Liver (tissue), 9 donors: ENCODE data around the gene MTRF1L. TPM values are rescaled to one million over a fixed set of nuclear protein-coding genes. Genes with fewer than 3 reads are reported as not detected.

Experiments
- DNase-seq: peaks from one replicate; pipeline ENCODE4 v3.0.0-alpha.2; 2017; ENCODE audit warnings: low spot score
- H3K27ac ChIP-seq, 2 donors: one replicate each; pipeline ENCODE4 v1.7.0; 2013; ENCODE audit warnings: inconsistent platforms in 2 of 2, low read length in 2 of 2, control low read depth in 1 of 2, low read depth in 1 of 2, mild to moderate bottlenecking in 1 of 2
- H3K27me3 ChIP-seq, 4 donors: one replicate each; pipeline versions ENCODE4 v1.6.1 to v1.7.0; 2013; ENCODE audit warnings: low read length in 3 of 4, inconsistent platforms in 1 of 4, mild to moderate bottlenecking in 1 of 4, moderate library complexity in 1 of 4; ENCODE audit not compliant: control insufficient read depth in 4 of 4, insufficient read depth in 4 of 4
- H3K36me3 ChIP-seq, 4 donors: one replicate each; pipeline versions ENCODE4 v1.6.1 to v1.7.0; 2013; ENCODE audit warnings: low read length in 3 of 4, mild to moderate bottlenecking in 3 of 4, low read depth in 1 of 4, moderate library complexity in 1 of 4; ENCODE audit not compliant: control insufficient read depth in 4 of 4, insufficient read depth in 3 of 4
- H3K4me1 ChIP-seq, 4 donors: one replicate each; pipeline versions ENCODE4 v1.6.1 to v1.7.0; 2013; ENCODE audit warnings: low read length in 3 of 4, mild to moderate bottlenecking in 3 of 4, moderate library complexity in 1 of 4; ENCODE audit not compliant: control insufficient read depth in 4 of 4, insufficient read depth in 4 of 4
- H3K4me3 ChIP-seq, 3 donors: one replicate each; pipeline versions ENCODE4 v1.6.1 to v1.7.0; 2013; ENCODE audit warnings: low read length in 3 of 3, control low read depth in 1 of 3, low read depth in 1 of 3, mild to moderate bottlenecking in 1 of 3
- H3K9ac ChIP-seq, 2 donors: one replicate each; pipeline ENCODE4 v1.7.0; 2013; ENCODE audit warnings: low read length in 2 of 2, mild to moderate bottlenecking in 2 of 2, moderate library complexity in 2 of 2, control low read depth in 1 of 2, low read depth in 1 of 2
- H3K9me3 ChIP-seq, 4 donors: one replicate each; pipeline versions ENCODE4 v1.6.1 to v1.7.0; 2013; ENCODE audit warnings: low read length in 3 of 4; ENCODE audit not compliant: control insufficient read depth in 4 of 4
- CTCF ChIP-seq: fragments of 150-350 bp; IDR thresholded peaks from 2 replicates; pipeline ENCODE4 v1.5.1; 2017; ENCODE audit warnings: improper control_type of control experiment, low read depth, low read length; ENCODE audit not compliant: missing input control
- FOXA1 ChIP-seq: IDR thresholded peaks from 2 replicates; pipeline ENCODE4 v1.6.1; 2016; ENCODE audit warnings: antibody characterized with exemption
- FOXA2 ChIP-seq: IDR thresholded peaks from 2 replicates; pipeline ENCODE4 v1.6.1; 2016; ENCODE audit warnings: antibody characterized with exemption
- HNF4A ChIP-seq, 2 donors: conservative IDR thresholded peaks; 2 replicates each; pipeline ENCODE4 v1.6.1; 2016; ENCODE audit warnings: antibody characterized with exemption in 2 of 2, mild to moderate bottlenecking in 2 of 2
- NR2F2 ChIP-seq: IDR thresholded peaks from 2 replicates; pipeline ENCODE4 v1.6.1; 2016; ENCODE audit warnings: antibody characterized with exemption
- RAD21 ChIP-seq, 2 donors: IDR thresholded peaks; 2 replicates each; pipeline ENCODE4 v1.6.1; 2016; ENCODE audit warnings: antibody characterized with exemption in 2 of 2, mild to moderate bottlenecking in 2 of 2
- REST ChIP-seq: IDR thresholded peaks from 2 replicates; pipeline ENCODE4 v1.6.1; 2016; ENCODE audit warnings: antibody characterized with exemption, mild to moderate bottlenecking
- YY1 ChIP-seq: IDR thresholded peaks from 2 replicates; pipeline ENCODE4 v1.6.1; 2016; ENCODE audit warnings: antibody characterized with exemption, mild to moderate bottlenecking
- WGBS: extraction: QIAGEN DNeasy Blood & Tissue Kit; methylation state at CpG from one replicate; pipeline ENCODE4 v1.1.7; 2013; 5-methylcytosine and 5-hydroxymethylcytosine counted together
- polyA plus RNA-seq, 2 donors: library from polyadenylated mRNA; stranded (reverse) in 1 of 2; unstranded in 1 of 2; fragments of 200-250 nt in 1 of 2; fragments of >200 nt in 1 of 2; fragmentation: Nextera tagmentation in 1 of 2; extraction: Ambion mirVana in 1 of 2; gene quantifications; one replicate each; pipeline versions ENCODE4 v1.2.1 to v1.2.3, GENCODE V29; 2013 to 2015
- total RNA-seq, 2 donors: library from RNA; depleted of rRNA; stranded (reverse); fragments of >200 nt; gene quantifications; one replicate each; pipeline ENCODE4 v1.2.3, GENCODE V29; 2014
- donor health status: healthy.
- donor health status: healthy.
- donor health status: healthy.
- donor health status: healthy.
- donor health status: healthy.

The MTRF1L gene
- total and polyA plus RNA-seq, 4 donors = 6.1 to 11.1 (median 8.4) TPM

GRCh38 chr6:153032255-153032882 is 29.9 kb upstream of the MTRF1L start:
- Histone ChIP-seq H3K4me3 (no peak overlapping the region), H3K4me1 (peaks cover 0 to 16% (median 5%) of the 10 kb centered on the region in 4 donors), H3K27ac (no peak overlapping the region), H3K36me3 (no peaks in the 10 kb centered on the region), H3K27me3 (no peaks in the 10 kb centered on the region), H3K9me3 (no peaks in the 10 kb centered on the region), H3K9ac (no peak overlapping the region)
- no peak for DNase-seq
- TF ChIP-seq RAD21 (IDR thresholded peaks at IDR 0.05) (peak; percentile 67 to 68), CTCF (peak; percentile 33), YY1 (no peak), NR2F2 (no peak)
- 69% methylated on average over 9 of the region's 9 CpGs for WGBS

GRCh38 chr6:153031335-153031955 is 28.9 kb upstream of the MTRF1L start:
- no peaks in the 10 kb centered on the region for H3K9me3 ChIP-seq
- H3K36me3 ChIP-seq = no peaks in the 10 kb centered on the region
- no peak overlapping the region for H3K4me3 ChIP-seq
- H3K9ac ChIP-seq = no peak overlapping the region
- 49% methylated on average over 1 of the region's 1 CpG for WGBS
- H3K27me3 ChIP-seq = no peaks in the 10 kb centered on the region
- no peak for TF ChIP-seq FOXA2
- no peak for TF ChIP-seq CTCF
- no peak for TF ChIP-seq FOXA1
- TF ChIP-seq REST = no peak
- no peak for TF ChIP-seq YY1
- no peak for TF ChIP-seq HNF4A (conservative IDR thresholded peaks at IDR 0.05)
- TF ChIP-seq NR2F2 = no peak
- TF ChIP-seq RAD21 (IDR thresholded peaks at IDR 0.05) = no peak
- DNase-seq = no peak
- H3K27ac ChIP-seq = no peak overlapping the region
- H3K4me1 ChIP-seq = peaks cover 0 to 22% (median 5%) of the 10 kb centered on the region in 4 donors
